Measurements from ENCODE around the gene C2CD4D. TPM values are rescaled to one million over a fixed set of nuclear protein-coding genes. Genes with fewer than 3 reads are reported as not detected.

Gene C2CD4D
- total RNA-seq, 2 donors from 2014 or later = not detected

DNA sequence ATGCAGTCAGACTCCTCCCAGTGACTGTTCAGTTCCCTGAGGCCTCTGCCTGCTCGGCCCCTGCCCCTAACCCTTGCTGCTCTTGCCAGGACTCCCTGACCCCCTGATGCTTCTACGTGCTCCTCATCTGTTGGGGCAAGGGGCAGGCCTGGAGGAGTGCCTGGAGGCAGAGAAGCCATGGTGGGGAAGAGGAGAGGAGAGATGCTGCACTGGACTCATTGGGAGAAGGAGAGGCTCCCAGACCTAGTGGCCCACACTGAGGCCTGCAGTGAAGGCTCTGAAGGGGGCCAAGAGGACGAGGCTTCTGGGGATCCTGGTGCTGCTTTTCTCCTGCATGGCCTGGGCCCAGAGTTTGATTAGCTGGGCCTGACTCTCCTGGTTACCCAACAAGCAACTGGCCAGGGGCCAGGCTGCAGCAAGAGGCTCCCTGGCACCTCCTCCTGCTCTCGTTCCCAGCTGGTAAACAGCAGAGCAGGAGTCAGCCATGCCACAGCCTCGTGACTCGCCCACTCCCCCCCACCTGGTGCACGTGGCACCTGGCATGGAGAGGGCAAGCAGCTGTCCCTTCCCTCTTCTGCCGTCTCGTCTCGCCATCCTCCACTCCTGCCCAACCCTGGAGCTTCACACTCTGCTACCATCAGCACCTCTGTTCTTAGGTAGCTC is 7.2 kb downstream of the C2CD4D start:
- ATAC-seq (ENCODE audit: insufficient number of reproducible peaks, low FRiP score, low read depth) = no peak
- H3K4me3 ChIP-seq = no peak overlapping the region
- no peaks in the 10 kb centered on the region for H3K27me3 ChIP-seq (replicated peaks; ENCODE audit: insufficient read depth)
- peaks cover 0 to 2% of the 10 kb centered on the region in 2 donors for H3K4me1 ChIP-seq (ENCODE audit: control insufficient read depth in 1 of 2, low read depth in 2 of 2)
- no peaks in the 10 kb centered on the region for H3K36me3 ChIP-seq
- no peak overlapping the region for H3K27ac ChIP-seq
- DNase-seq (ENCODE audit: low spot score) = no peak
- TF ChIP-seq CTCF (IDR thresholded peaks at IDR 0.05) = no peak
- no peaks in the 10 kb centered on the region for H3K9me3 ChIP-seq

- H3K27me3 ChIP-seq (replicated peaks; ENCODE audit: insufficient read depth) = no peaks in the 10 kb centered on the region
- no peaks in the 10 kb centered on the region for H3K9me3 ChIP-seq
- no peak within 1 kb of the TSS for H3K27ac ChIP-seq
- no peaks in the 10 kb centered on the region for H3K36me3 ChIP-seq
- no peak for TF ChIP-seq CTCF (IDR thresholded peaks at IDR 0.05)
- ATAC-seq (ENCODE audit: insufficient number of reproducible peaks, low FRiP score, low read depth) = no peak
- H3K4me3 ChIP-seq = no peak within 1 kb of the TSS
- no peak for DNase-seq (ENCODE audit: low spot score)
- H3K4me1 ChIP-seq (ENCODE audit: control insufficient read depth in 1 of 2, low read depth in 2 of 2) = no peaks in the 10 kb centered on the region
Observed at GRCh38 chr1:151831605-151832004, 8.0 kb downstream of the C2CD4D start, which contains the start of gene RORC. RORC (minus strand) TSS chr1:151831802; CDS start chr1:151831764, 38 bp downstream.

DNA sequence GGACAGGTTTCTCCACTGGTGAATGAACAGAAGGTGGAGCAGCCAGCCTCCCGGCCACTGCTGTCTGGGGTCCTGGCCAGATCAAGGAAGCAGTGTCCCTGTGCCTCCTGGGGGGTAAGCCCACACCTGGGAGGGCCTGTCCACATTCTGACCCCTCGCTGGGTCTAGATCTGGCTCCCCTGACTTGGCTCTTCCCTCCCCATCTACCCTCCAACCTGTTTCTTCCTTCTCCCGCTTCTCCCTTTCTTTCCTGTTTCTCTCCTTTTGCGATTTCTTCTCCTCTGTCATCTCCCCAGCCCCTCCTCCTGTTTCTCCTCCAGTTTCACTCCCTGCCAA is 8.4 kb downstream of the C2CD4D start:
- Histone ChIP-seq H3K27ac (no peak overlapping the region), H3K4me1 (ENCODE audit: control insufficient read depth in 1 of 2, low read depth in 2 of 2) (no peaks in the 10 kb centered on the region), H3K4me3 (no peak overlapping the region), H3K9me3 (no peaks in the 10 kb centered on the region), H3K27me3 (replicated peaks; ENCODE audit: insufficient read depth) (no peaks in the 10 kb centered on the region), H3K36me3 (no peaks in the 10 kb centered on the region)
- TF ChIP-seq CTCF (IDR thresholded peaks at IDR 0.05) = no peak
- ATAC-seq (ENCODE audit: insufficient number of reproducible peaks, low FRiP score, low read depth) (no peak), DNase-seq (ENCODE audit: low spot score) (no peak)

- DNase-seq (ENCODE audit: low spot score) (no peak), ATAC-seq (ENCODE audit: insufficient number of reproducible peaks, low FRiP score, low read depth) (no peak)
- no peak overlapping the region for H3K27ac ChIP-seq
- no peaks in the 10 kb centered on the region for H3K9me3 ChIP-seq
- no peaks in the 10 kb centered on the region for H3K27me3 ChIP-seq (replicated peaks; ENCODE audit: insufficient read depth)
- no peak overlapping the region for H3K4me3 ChIP-seq
- H3K36me3 ChIP-seq = no peaks in the 10 kb centered on the region
- no peak for TF ChIP-seq CTCF (IDR thresholded peaks at IDR 0.05)
- H3K4me1 ChIP-seq (ENCODE audit: control insufficient read depth in 1 of 2, low read depth in 2 of 2) = no peaks in the 10 kb centered on the region
Observed at GRCh38 chr1:151830055-151830454, 9.6 kb downstream of the C2CD4D start.

GRCh38 chr1:151829352-151830046 is 10.1 kb downstream of the C2CD4D start:
- no peaks in the 10 kb centered on the region for H3K36me3 ChIP-seq
- no peak overlapping the region for H3K27ac ChIP-seq
- no peaks in the 10 kb centered on the region for H3K27me3 ChIP-seq (replicated peaks; ENCODE audit: insufficient read depth)
- H3K9me3 ChIP-seq = no peaks in the 10 kb centered on the region
- no peak for TF ChIP-seq CTCF (IDR thresholded peaks at IDR 0.05)
- H3K4me3 ChIP-seq = no peak overlapping the region
- DNase-seq (ENCODE audit: low spot score) (no peak), ATAC-seq (ENCODE audit: insufficient number of reproducible peaks, low FRiP score, low read depth) (no peak)
- no peaks in the 10 kb centered on the region for H3K4me1 ChIP-seq (ENCODE audit: control insufficient read depth in 1 of 2, low read depth in 2 of 2)
